H1 (cell line): ENCODE results near the gene FAH. TPM values are rescaled to one million over a fixed set of nuclear protein-coding genes. Genes with fewer than 3 reads are reported as not detected.

Source experiments
- CTCF ChIA-PET: fragments of 300-600 bp; sonication (Branson Sonifier 250); formaldehyde crosslinking; loops from one replicate; lab custom pipeline; 2021; ENCODE audit not compliant: partially characterized antibody; lab: Charles Lee
- POLR2A ChIA-PET: fragments of 300-600 bp; sonication (Branson Sonifier 250); formaldehyde crosslinking; loops from one replicate; lab custom pipeline; 2021; ENCODE audit warnings: inconsistent platforms; ENCODE audit not compliant: partially characterized antibody; lab: Charles Lee
- DNase-seq, 2 experiments: peaks; one replicate each; pipeline versions ENCODE4 v3.0.0 to v3.0.0-alpha.2; 2010 to 2022; ENCODE audit warnings: low spot score in 2 of 2, low read depth in 1 of 2, mixed read lengths in 1 of 2
- FAIRE-seq: peaks from 2 replicates; lab custom pipeline; 2011; peaks lifted over from hg19 to GRCh38; lab: Jason Lieb, UNC
- H2AFZ ChIP-seq: 2 replicates; pipeline ENCODE4 v1.8.1; 2012; ENCODE audit warnings: low read length, inconsistent platforms
- H2AK5ac ChIP-seq: 2 replicates; pipeline ENCODE4 v1.6.1; 2013; ENCODE audit warnings: low read depth, low read length
- H2BK120ac ChIP-seq: replicated peaks from 2 replicates; pipeline ENCODE3; 2013; ENCODE audit warnings: low read depth, low read length, inconsistent platforms
- H2BK12ac ChIP-seq: 2 replicates; pipeline ENCODE4 v1.6.1; 2013; ENCODE audit warnings: low read depth, low read length
- H2BK15ac ChIP-seq: 2 replicates; pipeline ENCODE4 v1.6.1; 2013; ENCODE audit warnings: low read length
- H2BK20ac ChIP-seq: 2 replicates; pipeline ENCODE4 v1.6.1; 2013; ENCODE audit warnings: low read length
- H2BK5ac ChIP-seq: 2 replicates; pipeline ENCODE4 v1.6.1; 2013; ENCODE audit warnings: low read depth, low read length
- H3K14ac ChIP-seq: 2 replicates; pipeline ENCODE4 v1.6.1; 2013; ENCODE audit warnings: inconsistent platforms; ENCODE audit not compliant: insufficient read length
- H3K18ac ChIP-seq: 2 replicates; pipeline ENCODE4 v1.6.1; 2013; ENCODE audit warnings: low read length; ENCODE audit errors: extremely low read depth
- H3K23ac ChIP-seq: 2 replicates; pipeline ENCODE4 v1.6.1; 2013; ENCODE audit warnings: inconsistent platforms; ENCODE audit not compliant: insufficient read length
- H3K23me2 ChIP-seq: 2 replicates; pipeline ENCODE4 v1.6.1; 2013; ENCODE audit warnings: low read depth, low read length
- H3K27ac ChIP-seq: 2 replicates; pipeline ENCODE4 v1.6.1; 2011; ENCODE audit warnings: low read depth, low read length, inconsistent platforms
- H3K27me3 ChIP-seq, 4 experiments: replicated peaks in 1 of 4; 1 replicate in 1 of 4; 2 replicates in 3 of 4; pipeline versions ENCODE4 v1.6.1 to v1.8.1; 2011 to 2013; ENCODE audit warnings: low read length in 3 of 4, mild to moderate bottlenecking in 3 of 4, inconsistent platforms in 2 of 4, mixed read lengths in 2 of 4, moderate library complexity in 1 of 4; ENCODE audit not compliant: control insufficient read depth in 3 of 4, insufficient read depth in 3 of 4; ENCODE audit errors: extremely low read depth in 1 of 4
- H3K36me3 ChIP-seq, 4 experiments: 2 replicates each; pipeline versions ENCODE4 v1.6.1 to v1.8.1; 2011 to 2013; ENCODE audit warnings: mild to moderate bottlenecking in 4 of 4, low read length in 3 of 4, moderate library complexity in 2 of 4, control low read depth in 1 of 4, inconsistent platforms in 1 of 4; ENCODE audit not compliant: insufficient read depth in 4 of 4, control insufficient read depth in 2 of 4
- H3K4ac ChIP-seq: replicated peaks from 2 replicates; pipeline ENCODE3; 2013; ENCODE audit warnings: low read length, low read depth, mixed read lengths, inconsistent platforms; ENCODE audit not compliant: insufficient read length
- H3K4me1 ChIP-seq, 4 experiments: replicated peaks in 1 of 4; 1 replicate in 1 of 4; 2 replicates in 3 of 4; pipeline versions ENCODE4 v1.6.1 to v1.8.1; 2011 to 2013; ENCODE audit warnings: low read length in 3 of 4, inconsistent platforms in 2 of 4, mixed read lengths in 1 of 4; ENCODE audit not compliant: insufficient read depth in 4 of 4, control insufficient read depth in 3 of 4
- H3K4me2 ChIP-seq, 2 experiments: 2 replicates each; pipeline versions ENCODE4 v1.6.1 to v1.8.1; 2011 to 2013; ENCODE audit warnings: low read depth in 2 of 2, low read length in 2 of 2, control low read depth in 1 of 2, inconsistent platforms in 1 of 2, mild to moderate bottlenecking in 1 of 2; ENCODE audit not compliant: insufficient read depth in 1 of 2
- H3K4me3 ChIP-seq, 4 experiments: fragments of 200-600, 300-600 bp in 1 of 4; sonication (generic), shearing (Covaris generic), sonication (Bioruptor Twin) in 1 of 4; 2 replicates each; pipeline versions ENCODE4 v1.5.1 to v1.8.1; 2011 to 2016; ENCODE audit warnings: low read length in 4 of 4, low read depth in 3 of 4, control low read depth in 2 of 4, inconsistent platforms in 2 of 4, mild to moderate bottlenecking in 2 of 4, mixed read lengths in 1 of 4, moderate library complexity in 1 of 4; ENCODE audit not compliant: insufficient read depth in 2 of 4; ENCODE audit errors: extremely low read depth in 1 of 4
- H3K56ac ChIP-seq: replicated peaks from 2 replicates; pipeline ENCODE3; 2013; ENCODE audit warnings: low read depth, mild to moderate bottlenecking, mixed read lengths, low read length, inconsistent platforms; ENCODE audit not compliant: insufficient read length
- H3K79me1 ChIP-seq: 2 replicates; pipeline ENCODE4 v1.6.1; 2013; ENCODE audit warnings: low read depth, low read length, control low read depth
- H3K79me2 ChIP-seq, 2 experiments: 2 replicates each; pipeline versions ENCODE4 v1.6.1 to v1.8.1; 2012 to 2013; ENCODE audit warnings: low read length in 2 of 2, mild to moderate bottlenecking in 2 of 2, inconsistent platforms in 1 of 2; ENCODE audit not compliant: insufficient read depth in 2 of 2, control insufficient read depth in 1 of 2
- H3K9ac ChIP-seq, 4 experiments: replicated peaks in 1 of 4; 1 replicate in 1 of 4; 2 replicates in 3 of 4; pipeline versions ENCODE4 v1.6.1 to v1.8.1; 2011 to 2013; ENCODE audit warnings: low read depth in 3 of 4, low read length in 3 of 4, control low read depth in 2 of 4, mild to moderate bottlenecking in 2 of 4, moderate library complexity in 2 of 4, inconsistent platforms in 1 of 4; ENCODE audit errors: extremely low read depth in 1 of 4
- H3K9me3 ChIP-seq, 2 experiments: 2 replicates each; pipeline versions ENCODE4 v1.6.1 to v1.8.1; 2012 to 2013; ENCODE audit warnings: mild to moderate bottlenecking in 2 of 2, moderate library complexity in 2 of 2, control low read depth in 1 of 2, inconsistent platforms in 1 of 2, low read depth in 1 of 2, low read length in 1 of 2, mixed read lengths in 1 of 2; ENCODE audit not compliant: insufficient read depth in 2 of 2
- H4K20me1 ChIP-seq, 2 experiments: replicated peaks in 1 of 2; 2 replicates each; pipeline versions ENCODE3 to v1.8.1; 2011 to 2013; ENCODE audit warnings: inconsistent platforms in 2 of 2, low read length in 2 of 2, mild to moderate bottlenecking in 1 of 2; ENCODE audit not compliant: insufficient read depth in 2 of 2, control insufficient read depth in 1 of 2
- H4K5ac ChIP-seq: 2 replicates; pipeline ENCODE4 v1.6.1; 2013; ENCODE audit warnings: low read length, low read depth, mixed read lengths, inconsistent platforms; ENCODE audit not compliant: insufficient read length
- H4K8ac ChIP-seq: 2 replicates; pipeline ENCODE4 v1.8.0; 2013; ENCODE audit warnings: mild to moderate bottlenecking, moderate library complexity, low read length, inconsistent platforms; ENCODE audit not compliant: insufficient read depth; ENCODE audit errors: extremely low read depth
- H4K91ac ChIP-seq: replicated peaks from 2 replicates; pipeline ENCODE3; 2013; ENCODE audit warnings: low read length, mixed read lengths, inconsistent platforms; ENCODE audit not compliant: insufficient read length
- CBX5 ChIP-seq: fragments of 300-800, 300-1000 bp; sonication (generic); IDR thresholded peaks from 2 replicates; pipeline ENCODE4 v1.7.1; 2016; ENCODE audit warnings: antibody characterized with exemption, low read length, low read depth
- HDAC2 ChIP-seq, 2 experiments: fragments of 300-600 bp in 1 of 2; sonication (generic) in 1 of 2; IDR thresholded peaks; 2 replicates each; pipeline ENCODE4 v1.6.1; 2011 to 2012; ENCODE audit warnings: low read depth in 2 of 2, low read length in 2 of 2, mild to moderate bottlenecking in 2 of 2, moderate library complexity in 2 of 2, borderline replicate concordance in 1 of 2, inconsistent platforms in 1 of 2
- JUN ChIP-seq: IDR thresholded peaks from 2 replicates; pipeline ENCODE4 v1.6.1; 2011; ENCODE audit warnings: low read depth, mild to moderate bottlenecking, improper control_type of control experiment, low read length
- NANOG ChIP-seq: IDR thresholded peaks from 2 replicates; pipeline ENCODE4 v1.6.1; 2011; ENCODE audit warnings: low read length, low read depth, mild to moderate bottlenecking, inconsistent platforms; ENCODE audit not compliant: insufficient read depth, poor library complexity, severe bottlenecking
- SIX5 ChIP-seq: IDR thresholded peaks from 2 replicates; pipeline ENCODE4 v1.6.1; 2011; ENCODE audit warnings: mild to moderate bottlenecking, low read depth, low read length
- whole genome bisulfite sequencing, 2 experiments: shearing (Covaris generic) in 1 of 2; methylation state at CpG; one replicate each; pipeline versions ENCODE4 v1.1.6 to v1.1.7; 2013 to 2015; ENCODE audit warnings: low lambda C conversion rate in 2 of 2, mixed read lengths in 2 of 2, inconsistent platforms in 1 of 2, low coverage in 1 of 2, missing lambda C conversion rate in 1 of 2; ENCODE audit not compliant: insufficient replicate concordance in 2 of 2, insufficient coverage in 1 of 2, insufficient read length in 1 of 2; ENCODE audit errors: extremely low coverage in 1 of 2, missing lambda C conversion rate in 1 of 2; 5-methylcytosine and 5-hydroxymethylcytosine counted together
- polyA plus RNA-seq, 7 experiments: library from polyadenylated mRNA; depleted of rRNA in 3 of 7; stranded (reverse) in 5 of 7; unstranded in 2 of 7; fragments of >200 nt in 5 of 7; fragments of 200-250 nt in 2 of 7; gene quantifications; 1 replicate in 5 of 7; 2 replicates in 1 of 7; 4 replicates in 1 of 7; pipeline versions ENCODE4 v1.2.1 to v1.2.3, GENCODE V29; 2011 to 2013; ENCODE audit warnings: missing spikeins in 2 of 7, mixed read lengths in 2 of 7
- total RNA-seq: library from RNA; stranded (reverse); fragmentation: NEBNext Ultra II Directional; extraction: Animal tissue kit (Norgen Biotek cat#: 25700); gene quantifications from 2 replicates; pipeline ENCODE4 v1.2.1, GENCODE V29; 2021

Gene FAH
- total and polyA plus RNA-seq, 2 of the 8 experiments (the other 6 are each of a cell fraction or from before 2014, with no cell fraction given) = 20.0 to 21.7 TPM

DNA sequence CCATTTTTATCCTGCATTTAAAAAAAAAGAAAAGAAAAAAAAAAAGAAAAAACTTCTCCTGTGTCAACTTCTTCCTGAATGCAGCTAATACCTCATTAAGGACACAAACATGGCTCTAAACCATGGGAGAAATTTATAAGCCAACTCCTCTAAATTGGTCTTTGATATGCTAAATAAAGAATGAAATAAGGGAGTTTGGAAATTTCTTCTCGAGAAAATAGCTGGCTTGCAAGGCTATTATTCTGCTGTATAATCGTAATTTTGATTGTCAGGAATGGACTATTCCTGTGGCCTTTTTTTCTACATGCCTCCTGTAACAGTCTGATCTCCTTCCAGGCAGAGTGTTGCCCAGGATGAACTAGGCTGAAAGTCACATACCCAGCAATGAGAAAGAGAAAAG, 78.6 kb downstream of the FAH start:
- Histone ChIP-seq H2BK12ac (no peak overlapping the region), H2BK15ac (no peak overlapping the region), H3K36me3 (no peaks in the 10 kb centered on the region), H3K79me2 (no peaks in the 10 kb centered on the region), H3K4me2 (no peak overlapping the region), H4K5ac (no peak overlapping the region), H3K4me1 (no peaks in the 10 kb centered on the region), H3K18ac (no peak overlapping the region), H3K56ac (no peak overlapping the region), H3K27ac (no peak overlapping the region), H3K9me3 (no peaks in the 10 kb centered on the region), H2AFZ (no peak overlapping the region), H4K8ac (no peak overlapping the region), H3K4ac (no peak overlapping the region), H3K4me3 (no peak overlapping the region), H4K91ac (no peak overlapping the region), H2BK120ac (no peak overlapping the region), H3K23ac (no peak overlapping the region), H3K9ac (no peak overlapping the region), H3K79me1 (no peaks in the 10 kb centered on the region), H4K20me1 (no peaks in the 10 kb centered on the region), H3K27me3 (no peaks in the 10 kb centered on the region), H3K14ac (no peak overlapping the region), H2AK5ac (no peak overlapping the region), H2BK20ac (no peak overlapping the region), H2BK5ac (no peak overlapping the region), H3K23me2 (no peaks in the 10 kb centered on the region)
- WGBS, 2 experiments = 90% methylated on average over 2 of the region's 2 CpGs; no CpG with 5 or more reads in 1 of the 2 experiments
- POLR2A ChIA-PET = no interaction called here
- TF ChIP-seq NANOG (no peak), JUN (no peak), CBX5 (no peak), HDAC2 (IDR thresholded peaks at IDR 0.05; ENCODE audit: borderline replicate concordance in 1 of 2, low read depth in 2 of 2, low read length in 2 of 2) (no peak), SIX5 (no peak)
- DNase-seq = no peak
- CTCF ChIA-PET = interaction anchor here (1.3 to 1.7 kb wide), 3 partner anchors 10 to 136 kb away, joined by 3 to 8 read pairs (median 4); no protein-coding TSS in a partner anchor
- no peak for FAIRE-seq
